ENCODE data around the gene ASB5.
"Not testable (repeated sequence)": the region's sequence is repeated elsewhere in the genome, so short reads cannot be mapped to it uniquely, and the experiment has no call there.

The ASB5 gene

DNA sequence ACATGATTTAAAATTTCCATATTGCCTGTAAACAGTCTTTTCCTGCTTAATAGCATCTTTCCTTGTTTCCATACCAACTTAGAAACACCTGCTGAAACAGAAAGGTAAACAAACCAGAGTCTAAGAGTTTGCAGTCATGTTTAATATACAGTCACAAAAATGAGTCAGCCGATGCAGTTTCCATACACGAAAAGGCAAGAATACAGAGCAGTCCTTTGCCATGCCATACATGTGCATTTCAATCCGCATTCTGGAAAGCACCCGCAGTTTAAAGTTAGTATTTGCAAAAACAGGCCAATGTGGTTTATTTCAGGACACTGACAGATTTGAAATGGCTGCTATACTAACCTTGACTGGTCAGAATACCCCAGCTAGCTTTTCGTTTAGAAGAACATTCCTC lies 32.1 kb downstream of the ASB5 start:
- no peak overlapping the region for H3K4me3 ChIP-seq (ENCODE audit: low read length in 2 of 2)
- no peaks in the 10 kb centered on the region for H3K27me3 ChIP-seq (ENCODE audit: control insufficient read depth in 2 of 2, insufficient read depth in 2 of 2, low read length in 2 of 2)
- H3K4me1 ChIP-seq (ENCODE audit: control insufficient read depth in 2 of 2, insufficient read depth in 2 of 2, low read length in 2 of 2), result no peaks in the 10 kb centered on the region
- no peak overlapping the region for H3K9ac ChIP-seq (ENCODE audit: low read depth in 1 of 2, low read length in 2 of 2)
- H3K9me3 ChIP-seq (ENCODE audit: control insufficient read depth in 2 of 2, low read length in 2 of 2), result no peaks in the 10 kb centered on the region
- H3K27ac ChIP-seq (ENCODE audit: low read depth in 2 of 2, low read length in 2 of 2), result no peak overlapping the region
- no peaks in the 10 kb centered on the region for H3K36me3 ChIP-seq (ENCODE audit: control insufficient read depth in 2 of 2, insufficient read depth in 2 of 2, low read length in 2 of 2)

DNA sequence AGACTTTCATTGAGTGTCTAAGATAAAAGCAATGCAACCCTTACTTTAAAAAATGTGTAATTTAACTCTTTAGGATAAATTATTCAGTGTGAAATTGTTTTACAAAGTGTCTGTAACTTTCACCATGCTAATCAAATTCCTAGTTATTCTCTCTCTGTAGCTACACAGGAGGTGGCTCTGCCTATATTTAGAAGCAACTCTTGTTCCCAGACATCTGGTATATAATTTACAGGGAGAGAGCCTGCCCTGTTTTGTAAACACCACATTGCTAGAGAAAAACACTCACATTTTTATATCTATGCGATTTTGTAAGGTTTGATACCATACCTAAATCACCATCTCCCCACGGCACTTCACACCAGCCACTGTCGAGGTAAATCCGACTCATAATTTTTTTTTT lies 38.2 kb downstream of the ASB5 start:
- no peaks in the 10 kb centered on the region for H3K36me3 ChIP-seq (ENCODE audit: control insufficient read depth in 2 of 2, insufficient read depth in 2 of 2, low read length in 2 of 2)
- H3K27me3 ChIP-seq (ENCODE audit: control insufficient read depth in 2 of 2, insufficient read depth in 2 of 2, low read length in 2 of 2), result no peaks in the 10 kb centered on the region
- no peaks in the 10 kb centered on the region for H3K9me3 ChIP-seq (ENCODE audit: control insufficient read depth in 2 of 2, low read length in 2 of 2)
- H3K9ac ChIP-seq (ENCODE audit: low read depth in 1 of 2, low read length in 2 of 2), result no peak overlapping the region
- H3K4me1 ChIP-seq (ENCODE audit: control insufficient read depth in 2 of 2, insufficient read depth in 2 of 2, low read length in 2 of 2), result no peaks in the 10 kb centered on the region
- no peak overlapping the region for H3K4me3 ChIP-seq (ENCODE audit: low read length in 2 of 2)
- no peak overlapping the region for H3K27ac ChIP-seq (ENCODE audit: low read depth in 2 of 2, low read length in 2 of 2)

DNA sequence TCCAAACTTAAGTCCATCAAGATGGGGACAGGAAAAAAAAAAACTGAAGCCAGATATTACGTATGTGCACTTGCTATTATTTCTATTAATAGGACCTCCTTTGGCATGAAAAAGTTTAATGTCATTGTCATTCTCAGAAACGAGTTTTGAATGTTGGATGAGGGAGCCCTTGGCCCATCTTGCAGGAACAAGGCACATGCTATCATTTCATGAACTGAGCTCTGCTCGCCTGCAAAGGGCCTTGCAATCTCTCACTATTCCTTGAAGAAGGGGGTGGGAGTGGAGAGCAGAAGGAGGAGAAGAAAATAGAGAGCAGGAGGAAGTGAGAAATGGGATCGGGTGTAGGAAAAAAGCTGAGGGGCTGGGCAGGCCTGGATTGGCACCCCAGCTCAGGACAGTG lies 39.4 kb downstream of the ASB5 start:
- H3K9me3 ChIP-seq (ENCODE audit: control insufficient read depth in 2 of 2, low read length in 2 of 2), result no peaks in the 10 kb centered on the region
- no peaks in the 10 kb centered on the region for H3K4me1 ChIP-seq (ENCODE audit: control insufficient read depth in 2 of 2, insufficient read depth in 2 of 2, low read length in 2 of 2)
- no peaks in the 10 kb centered on the region for H3K27me3 ChIP-seq (ENCODE audit: control insufficient read depth in 2 of 2, insufficient read depth in 2 of 2, low read length in 2 of 2)
- no peak overlapping the region for H3K4me3 ChIP-seq (ENCODE audit: low read length in 2 of 2)
- H3K36me3 ChIP-seq (ENCODE audit: control insufficient read depth in 2 of 2, insufficient read depth in 2 of 2, low read length in 2 of 2), result no peaks in the 10 kb centered on the region
- no peak overlapping the region for H3K27ac ChIP-seq (ENCODE audit: low read depth in 2 of 2, low read length in 2 of 2)
- no peak overlapping the region for H3K9ac ChIP-seq (ENCODE audit: low read depth in 1 of 2, low read length in 2 of 2)

DNA sequence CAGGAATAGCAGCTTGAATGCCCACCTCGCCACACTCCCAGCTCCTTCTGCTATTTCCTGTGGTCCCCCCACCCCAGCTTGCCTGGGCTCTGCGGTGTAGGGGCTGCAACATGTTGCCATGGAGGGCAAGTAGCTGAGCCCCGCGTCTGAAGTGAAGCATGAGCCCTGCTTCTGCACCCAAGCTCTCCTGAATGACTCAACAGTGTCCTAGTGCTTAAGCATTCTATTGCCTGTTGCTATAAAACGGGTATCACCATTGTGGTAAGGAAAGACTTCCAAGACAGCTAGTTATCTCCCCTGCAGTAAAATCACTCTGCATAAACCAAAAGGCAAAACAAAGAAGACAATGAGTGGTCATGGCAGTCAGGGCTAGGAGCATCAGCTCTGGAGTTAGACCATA lies 42.3 kb downstream of the ASB5 start:
- Histone ChIP-seq H3K4me1 (ENCODE audit: control insufficient read depth in 2 of 2, insufficient read depth in 2 of 2, low read length in 2 of 2) (no peaks in the 10 kb centered on the region), H3K4me3 (ENCODE audit: low read length in 2 of 2) (no peak overlapping the region), H3K9ac (ENCODE audit: low read depth in 1 of 2, low read length in 2 of 2) (no peak overlapping the region), H3K27ac (ENCODE audit: low read depth in 2 of 2, low read length in 2 of 2) (no peak overlapping the region), H3K36me3 (ENCODE audit: control insufficient read depth in 2 of 2, insufficient read depth in 2 of 2, low read length in 2 of 2) (no peaks in the 10 kb centered on the region), H3K9me3 (ENCODE audit: control insufficient read depth in 2 of 2, low read length in 2 of 2) (no peaks in the 10 kb centered on the region), H3K27me3 (ENCODE audit: control insufficient read depth in 2 of 2, insufficient read depth in 2 of 2, low read length in 2 of 2) (no peaks in the 10 kb centered on the region)

DNA sequence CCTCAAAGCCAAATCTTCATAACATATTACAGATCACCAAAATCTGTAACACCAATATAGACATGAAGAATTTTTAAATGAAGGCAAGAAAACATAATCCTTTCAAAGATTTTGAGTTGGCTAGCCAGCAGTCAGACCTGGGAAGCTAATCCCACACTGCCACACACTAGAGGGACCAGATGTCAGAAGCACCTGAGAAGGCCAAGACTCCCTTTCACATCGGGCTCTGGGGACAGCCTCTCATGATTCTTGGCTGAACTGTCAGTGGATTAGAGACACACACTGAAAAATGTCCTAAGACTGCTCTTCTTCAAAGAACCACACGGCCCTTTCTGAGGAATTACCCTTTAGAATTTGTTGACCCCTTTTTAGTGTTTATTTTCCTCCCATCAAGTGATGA lies 45.5 kb downstream of the ASB5 start:
- Histone ChIP-seq H3K27me3 (ENCODE audit: control insufficient read depth in 2 of 2, insufficient read depth in 2 of 2, low read length in 2 of 2) (no peaks in the 10 kb centered on the region), H3K4me3 (ENCODE audit: low read length in 2 of 2) (no peak overlapping the region), H3K27ac (ENCODE audit: low read depth in 2 of 2, low read length in 2 of 2) (no peak overlapping the region), H3K9me3 (ENCODE audit: control insufficient read depth in 2 of 2, low read length in 2 of 2) (no peaks in the 10 kb centered on the region), H3K4me1 (ENCODE audit: control insufficient read depth in 2 of 2, insufficient read depth in 2 of 2, low read length in 2 of 2) (no peaks in the 10 kb centered on the region), H3K9ac (ENCODE audit: low read depth in 1 of 2, low read length in 2 of 2) (no peak overlapping the region), H3K36me3 (ENCODE audit: control insufficient read depth in 2 of 2, insufficient read depth in 2 of 2, low read length in 2 of 2) (no peaks in the 10 kb centered on the region)

DNA sequence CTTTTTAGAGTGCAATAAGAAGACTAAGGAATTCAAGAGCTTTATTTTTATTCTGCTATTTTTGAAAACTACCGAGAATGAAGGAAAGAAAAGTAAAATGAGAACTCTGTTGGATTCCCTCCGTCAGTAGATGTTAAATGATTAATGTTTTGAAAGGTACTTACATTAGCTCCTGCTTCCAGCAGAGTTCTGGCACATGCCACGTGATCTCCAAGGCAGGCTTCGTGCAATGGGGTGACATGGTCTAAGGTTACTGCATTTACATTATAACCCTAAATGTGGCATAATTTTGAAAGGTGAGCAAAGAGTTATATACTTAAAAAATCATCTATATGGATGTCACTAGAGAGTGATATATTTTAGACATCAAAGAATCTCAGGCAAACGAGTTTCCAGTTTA lies 46.9 kb downstream of the ASB5 start:
- H3K4me1 ChIP-seq (ENCODE audit: control insufficient read depth in 2 of 2, insufficient read depth in 2 of 2, low read length in 2 of 2), result no peaks in the 10 kb centered on the region
- H3K9ac ChIP-seq (ENCODE audit: low read depth in 1 of 2, low read length in 2 of 2), result no peak overlapping the region
- H3K9me3 ChIP-seq (ENCODE audit: control insufficient read depth in 2 of 2, low read length in 2 of 2), result no peaks in the 10 kb centered on the region
- no peaks in the 10 kb centered on the region for H3K27me3 ChIP-seq (ENCODE audit: control insufficient read depth in 2 of 2, insufficient read depth in 2 of 2, low read length in 2 of 2)
- H3K27ac ChIP-seq (ENCODE audit: low read depth in 2 of 2, low read length in 2 of 2), result no peak overlapping the region
- no peak overlapping the region for H3K4me3 ChIP-seq (ENCODE audit: low read length in 2 of 2)
- H3K36me3 ChIP-seq (ENCODE audit: control insufficient read depth in 2 of 2, insufficient read depth in 2 of 2, low read length in 2 of 2), result no peaks in the 10 kb centered on the region

DNA sequence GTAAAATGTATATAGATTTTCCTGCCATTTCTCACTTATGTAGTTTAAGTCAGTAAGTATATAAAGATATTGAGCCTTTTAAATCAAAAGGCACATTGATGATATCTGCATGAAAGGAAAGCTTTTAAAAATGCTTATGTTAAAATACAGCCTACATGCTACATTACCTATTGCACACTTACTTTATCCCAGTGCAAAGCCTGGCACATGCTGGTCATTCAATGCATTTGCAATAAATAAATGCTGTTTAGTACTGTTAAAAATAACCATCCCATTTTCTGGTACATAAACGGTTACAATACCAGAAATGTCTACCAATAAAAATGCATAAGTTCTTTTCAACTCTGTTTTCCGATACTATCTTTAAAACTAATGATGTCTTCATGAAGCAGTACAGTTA lies 51.5 kb downstream of the ASB5 start:
- H3K27me3 ChIP-seq (ENCODE audit: control insufficient read depth in 2 of 2, insufficient read depth in 2 of 2, low read length in 2 of 2), result no peaks in the 10 kb centered on the region
- H3K27ac ChIP-seq (ENCODE audit: low read depth in 2 of 2, low read length in 2 of 2), result no peak overlapping the region
- no peaks in the 10 kb centered on the region for H3K9me3 ChIP-seq (ENCODE audit: control insufficient read depth in 2 of 2, low read length in 2 of 2)
- H3K36me3 ChIP-seq (ENCODE audit: control insufficient read depth in 2 of 2, insufficient read depth in 2 of 2, low read length in 2 of 2), result no peaks in the 10 kb centered on the region
- no peaks in the 10 kb centered on the region for H3K4me1 ChIP-seq (ENCODE audit: control insufficient read depth in 2 of 2, insufficient read depth in 2 of 2, low read length in 2 of 2)
- H3K4me3 ChIP-seq (ENCODE audit: low read length in 2 of 2), result no peak overlapping the region
- no peak overlapping the region for H3K9ac ChIP-seq (ENCODE audit: low read depth in 1 of 2, low read length in 2 of 2)

DNA sequence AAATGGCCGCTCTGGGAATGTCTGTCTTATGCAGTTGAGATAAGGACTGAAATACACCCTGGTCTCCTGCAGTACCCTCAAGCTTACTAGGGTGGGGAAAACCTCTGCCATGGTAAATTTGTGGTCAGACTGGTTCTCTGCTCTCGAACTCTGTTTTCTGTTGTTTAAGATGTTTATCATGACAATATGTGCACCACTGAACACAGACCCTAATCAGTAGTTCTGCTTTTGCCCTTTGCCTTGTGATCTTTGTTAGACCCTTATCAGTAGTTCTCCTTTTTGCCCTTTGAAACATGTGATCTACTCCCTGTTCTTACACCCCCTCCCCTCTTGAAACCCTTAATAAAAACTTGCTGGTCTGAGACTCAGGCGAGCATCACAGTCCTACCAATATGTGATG lies 56.7 kb downstream of the ASB5 start:
- not testable (repeated sequence) for H3K27ac ChIP-seq (ENCODE audit: low read depth in 2 of 2, low read length in 2 of 2); H3K9me3 ChIP-seq (ENCODE audit: control insufficient read depth in 2 of 2, low read length in 2 of 2); H3K4me3 ChIP-seq (ENCODE audit: low read length in 2 of 2); H3K4me1 ChIP-seq (ENCODE audit: control insufficient read depth in 2 of 2, insufficient read depth in 2 of 2, low read length in 2 of 2); H3K9ac ChIP-seq (ENCODE audit: low read depth in 1 of 2, low read length in 2 of 2); H3K27me3 ChIP-seq (ENCODE audit: control insufficient read depth in 2 of 2, insufficient read depth in 2 of 2, low read length in 2 of 2); H3K36me3 ChIP-seq (ENCODE audit: control insufficient read depth in 2 of 2, insufficient read depth in 2 of 2, low read length in 2 of 2)

DNA sequence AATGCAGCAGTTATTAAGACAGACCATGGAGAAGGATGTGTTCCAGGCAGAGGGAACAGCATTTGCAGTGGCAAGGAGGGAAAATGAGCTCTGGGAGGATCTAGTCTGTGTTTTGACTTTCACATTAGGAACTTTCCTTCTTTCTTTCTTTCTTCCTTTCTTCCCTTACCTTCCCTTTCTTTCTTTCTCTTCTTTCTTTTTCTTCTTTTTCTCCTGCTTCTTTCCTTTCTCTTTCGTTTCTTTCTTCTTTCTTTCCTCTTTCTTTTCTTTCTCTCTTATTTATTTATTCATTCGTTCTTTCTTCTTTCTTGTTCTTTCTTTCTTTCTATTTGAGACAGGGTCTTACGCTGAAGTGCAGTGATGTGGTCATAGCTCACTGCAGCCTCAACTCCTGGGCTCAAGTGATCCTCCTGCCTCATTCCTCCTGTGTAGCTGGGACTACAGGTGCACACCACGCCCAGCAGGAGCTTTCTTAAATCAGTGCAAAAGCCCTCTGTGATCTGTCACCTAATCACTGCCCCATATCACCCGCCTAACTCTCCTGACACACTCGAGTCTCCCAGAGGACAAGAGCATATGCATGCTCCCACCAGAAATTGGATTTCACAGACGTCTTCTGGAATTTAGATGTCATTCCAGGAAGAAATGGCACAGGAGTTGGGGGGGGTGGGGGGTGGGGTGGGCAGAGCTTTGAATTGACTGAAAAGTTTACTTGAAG lies 58.3 kb downstream of the ASB5 start:
- H3K4me1 ChIP-seq (ENCODE audit: control insufficient read depth in 2 of 2, insufficient read depth in 2 of 2, low read length in 2 of 2), result no peaks in the 10 kb centered on the region
- no peak overlapping the region for H3K4me3 ChIP-seq (ENCODE audit: low read length in 2 of 2)
- no peak overlapping the region for H3K27ac ChIP-seq (ENCODE audit: low read depth in 2 of 2, low read length in 2 of 2)
- H3K36me3 ChIP-seq (ENCODE audit: control insufficient read depth in 2 of 2, insufficient read depth in 2 of 2, low read length in 2 of 2), result no peaks in the 10 kb centered on the region
- H3K9ac ChIP-seq (ENCODE audit: low read depth in 1 of 2, low read length in 2 of 2), result no peak overlapping the region
- H3K9me3 ChIP-seq (ENCODE audit: control insufficient read depth in 2 of 2, low read length in 2 of 2), result no peaks in the 10 kb centered on the region
- peaks cover 0 to 4% of the 10 kb centered on the region in 2 donors for H3K27me3 ChIP-seq (ENCODE audit: control insufficient read depth in 2 of 2, insufficient read depth in 2 of 2, low read length in 2 of 2)

DNA sequence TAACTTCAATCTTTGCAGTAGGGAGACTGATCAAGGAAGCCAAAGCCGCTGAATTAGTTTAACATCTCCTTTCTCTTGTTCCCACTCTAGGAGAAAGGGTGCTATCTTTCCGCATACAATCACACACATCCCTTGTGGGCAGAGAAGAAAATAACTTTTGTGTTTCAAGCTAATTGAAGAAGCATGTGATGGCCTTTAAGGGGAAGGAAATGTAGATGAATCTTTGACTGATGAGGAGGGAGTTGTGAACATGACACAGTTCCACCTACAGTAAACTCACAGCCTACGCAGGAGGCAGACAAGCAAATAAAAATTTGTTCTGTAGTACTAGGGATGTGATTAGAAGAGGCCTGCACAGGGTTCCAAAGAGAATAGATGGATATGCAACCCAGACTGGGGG lies 58.9 kb downstream of the ASB5 start:
- Histone ChIP-seq H3K9ac (ENCODE audit: low read depth in 1 of 2, low read length in 2 of 2) (no peak overlapping the region), H3K4me1 (ENCODE audit: control insufficient read depth in 2 of 2, insufficient read depth in 2 of 2, low read length in 2 of 2) (no peaks in the 10 kb centered on the region), H3K9me3 (ENCODE audit: control insufficient read depth in 2 of 2, low read length in 2 of 2) (no peaks in the 10 kb centered on the region), H3K27ac (ENCODE audit: low read depth in 2 of 2, low read length in 2 of 2) (no peak overlapping the region), H3K4me3 (ENCODE audit: low read length in 2 of 2) (no peak overlapping the region), H3K36me3 (ENCODE audit: control insufficient read depth in 2 of 2, insufficient read depth in 2 of 2, low read length in 2 of 2) (no peaks in the 10 kb centered on the region), H3K27me3 (ENCODE audit: control insufficient read depth in 2 of 2, insufficient read depth in 2 of 2, low read length in 2 of 2) (peaks cover 0 to 4% of the 10 kb centered on the region in 2 donors)

DNA sequence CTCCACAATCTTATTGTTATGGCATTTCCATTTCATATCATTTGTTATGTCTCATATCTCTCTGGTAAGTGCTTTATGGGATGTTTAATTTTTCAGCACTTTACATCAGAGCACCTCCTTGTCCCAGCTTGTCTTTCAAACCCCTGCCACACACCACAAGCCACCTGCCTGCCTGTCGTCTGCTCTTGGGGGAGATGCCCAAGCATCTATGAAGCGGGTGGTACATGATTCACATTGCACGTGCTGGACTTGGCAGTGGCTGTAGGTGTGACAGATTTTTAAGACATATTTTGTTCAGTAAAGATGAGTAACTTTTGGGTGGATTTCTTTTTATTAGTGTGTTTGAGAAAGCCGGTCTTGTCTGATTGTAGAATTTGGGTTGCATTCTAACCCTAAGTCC lies 59.5 kb downstream of the ASB5 start:
- Histone ChIP-seq H3K36me3 (ENCODE audit: control insufficient read depth in 2 of 2, insufficient read depth in 2 of 2, low read length in 2 of 2) (no peaks in the 10 kb centered on the region), H3K27ac (ENCODE audit: low read depth in 2 of 2, low read length in 2 of 2) (no peak overlapping the region), H3K9me3 (ENCODE audit: control insufficient read depth in 2 of 2, low read length in 2 of 2) (no peaks in the 10 kb centered on the region), H3K27me3 (ENCODE audit: control insufficient read depth in 2 of 2, insufficient read depth in 2 of 2, low read length in 2 of 2) (peaks cover 0 to 4% of the 10 kb centered on the region in 2 donors), H3K9ac (ENCODE audit: low read depth in 1 of 2, low read length in 2 of 2) (no peak overlapping the region), H3K4me1 (ENCODE audit: control insufficient read depth in 2 of 2, insufficient read depth in 2 of 2, low read length in 2 of 2) (no peaks in the 10 kb centered on the region), H3K4me3 (ENCODE audit: low read length in 2 of 2) (no peak overlapping the region)
